CD14-positive monocyte (primary cell): ENCODE measurements around the gene AMPD1. TPM values are rescaled to one million over a fixed set of nuclear protein-coding genes. Genes with fewer than 3 reads are reported as not detected.

Source experiments
- DNase-seq, 3 donors: peaks; one replicate each; pipeline ENCODE4 v3.0.0-alpha.2; 2011 to 2022
- H2AFZ ChIP-seq: 2 replicates; pipeline ENCODE4 v1.6.0; 2012; ENCODE audit warnings: mild to moderate bottlenecking, low read depth, low read length, inconsistent platforms; ENCODE audit not compliant: insufficient read depth, poor library complexity, severe bottlenecking
- H3K27ac ChIP-seq, 2 donors: 1 replicate in 1 of 2; 2 replicates in 1 of 2; pipeline ENCODE4 v1.5.1; 2012 to 2013; ENCODE audit warnings: low read length in 2 of 2, control low read depth in 1 of 2, inconsistent platforms in 1 of 2, low read depth in 1 of 2, mild to moderate bottlenecking in 1 of 2
- H3K27me3 ChIP-seq, 2 donors: one replicate each; pipeline versions ENCODE4 v1.6.0 to v1.6.1; 2011 to 2013; ENCODE audit warnings: low read length in 2 of 2; ENCODE audit not compliant: control insufficient read depth in 2 of 2, insufficient read depth in 2 of 2
- H3K36me3 ChIP-seq, 2 donors: replicated peaks in 1 of 2; 1 replicate in 1 of 2; 2 replicates in 1 of 2; pipeline versions ENCODE4 v1.5.1 to v1.6.1; 2012 to 2013; ENCODE audit warnings: low read length in 2 of 2, control low read depth in 1 of 2, inconsistent platforms in 1 of 2, mild to moderate bottlenecking in 1 of 2; ENCODE audit not compliant: insufficient read depth in 2 of 2, control insufficient read depth in 1 of 2
- H3K4me1 ChIP-seq, 2 donors: 1 replicate in 1 of 2; 2 replicates in 1 of 2; pipeline versions ENCODE4 v1.5.1 to v1.6.1; 2012 to 2013; ENCODE audit warnings: low read length in 2 of 2, control low read depth in 1 of 2, inconsistent platforms in 1 of 2, mild to moderate bottlenecking in 1 of 2, moderate library complexity in 1 of 2; ENCODE audit not compliant: insufficient read depth in 2 of 2, control insufficient read depth in 1 of 2
- H3K4me2 ChIP-seq: replicated peaks from 2 replicates; pipeline ENCODE3; 2012; ENCODE audit warnings: low read length, moderate library complexity, mild to moderate bottlenecking; ENCODE audit not compliant: poor library complexity, severe bottlenecking; ENCODE audit errors: extremely low read depth
- H3K4me3 ChIP-seq, 3 experiments: fragments of 200-600 bp in 1 of 3; sonication (generic) in 1 of 3; replicated peaks in 1 of 3; 1 replicate in 2 of 3; 2 replicates in 1 of 3; pipeline ENCODE4 v1.5.1; 2011 to 2013; ENCODE audit warnings: low read length in 3 of 3, mild to moderate bottlenecking in 3 of 3, control low read depth in 2 of 3, low read depth in 2 of 3, inconsistent platforms in 1 of 3, moderate library complexity in 1 of 3
- H3K79me2 ChIP-seq: 2 replicates; pipeline ENCODE4 v1.6.0; 2012; ENCODE audit warnings: mild to moderate bottlenecking, control low read depth, inconsistent platforms, low read length, moderate library complexity; ENCODE audit not compliant: insufficient read depth
- H3K9ac ChIP-seq: 2 replicates; pipeline ENCODE4 v1.6.0; 2017; ENCODE audit warnings: low read length, mild to moderate bottlenecking; ENCODE audit not compliant: insufficient read depth, poor library complexity, severe bottlenecking
- H3K9me3 ChIP-seq, 2 donors: replicated peaks in 1 of 2; 1 replicate in 1 of 2; 2 replicates in 1 of 2; pipeline versions ENCODE4 v1.5.1 to v1.6.1; 2012 to 2013; ENCODE audit warnings: low read length in 2 of 2, control low read depth in 1 of 2; ENCODE audit not compliant: control insufficient read depth in 1 of 2, insufficient read depth in 1 of 2
- H4K20me1 ChIP-seq: 2 replicates; pipeline ENCODE4 v1.6.0; 2012; ENCODE audit warnings: mild to moderate bottlenecking, low read length, control low read depth, moderate library complexity; ENCODE audit not compliant: insufficient read depth
- H3K27ac Mint-ChIP-seq, 7 donors: one replicate each; pipeline ENCODE4 v1.8.0; 2020; ENCODE audit warnings: mild to moderate bottlenecking in 7 of 7, mixed read lengths in 7 of 7, moderate library complexity in 6 of 7, inconsistent platforms in 2 of 7
- H3K27me3 Mint-ChIP-seq, 3 donors: one replicate each; pipeline ENCODE4 v1.8.0; 2021 to 2022; ENCODE audit warnings: low read depth in 3 of 3, mild to moderate bottlenecking in 3 of 3, mixed read lengths in 3 of 3, moderate library complexity in 3 of 3, inconsistent platforms in 1 of 3
- H3K36me3 Mint-ChIP-seq, 2 donors: one replicate each; pipeline ENCODE4 v1.8.0; 2020; ENCODE audit warnings: mixed read lengths in 2 of 2, inconsistent platforms in 1 of 2, mild to moderate bottlenecking in 1 of 2
- H3K4me1 Mint-ChIP-seq: one replicate; pipeline ENCODE4 v1.8.0; 2020; ENCODE audit warnings: mild to moderate bottlenecking, mixed read lengths
- H3K4me3 Mint-ChIP-seq, 2 donors: one replicate each; pipeline ENCODE4 v1.8.0; 2020; ENCODE audit warnings: mild to moderate bottlenecking in 2 of 2, mixed read lengths in 2 of 2, moderate library complexity in 1 of 2
- H3K9me3 Mint-ChIP-seq, 7 donors: one replicate each; pipeline ENCODE4 v1.8.0; 2020 to 2022; ENCODE audit warnings: mixed read lengths in 7 of 7, mild to moderate bottlenecking in 6 of 7, moderate library complexity in 6 of 7, inconsistent platforms in 2 of 7
- WGBS: methylation state at CpG from one replicate; pipeline ENCODE4 v1.1.5; 2013; ENCODE audit warnings: missing lambda C conversion rate; ENCODE audit not compliant: insufficient coverage; 5-methylcytosine and 5-hydroxymethylcytosine counted together
- intact Hi-C, 2 donors: fragments of 100-400 bp; cut with micrococcal nuclease; formaldehyde crosslinking; loops; one replicate each; pipeline versions ENCODE4 v1.15.0 to v1.15.1; 2023
- polyA plus RNA-seq, 3 donors: library from polyadenylated mRNA; depleted of rRNA in 1 of 3; unstranded in 2 of 3; stranded (reverse) in 1 of 3; fragments of 300-500 nt in 2 of 3; fragments of >200 nt in 1 of 3; fragmentation: Illumina TruSeq in 2 of 3; gene quantifications; 1 replicate in 2 of 3; 2 replicates in 1 of 3; pipeline ENCODE4 v1.2.3, GENCODE V29; 2012 to 2021
- TF ChIP-seq, protein P1 (sequence below): fragments of 200-600 bp; IDR thresholded peaks from one replicate; pipeline ENCODE4 v1.8.0; 2022; ENCODE audit warnings: antibody characterized with exemption, mild to moderate bottlenecking

The AMPD1 gene
- polyA plus RNA-seq, 3 donors = not detected

GRCh38 chr1:114703242-114703641 is 7.9 kb upstream of the AMPD1 start:
- Mint-ChIP-seq H3K4me1 (peaks cover 2% of the 10 kb centered on the region), H3K27ac (no peak overlapping the region)
- no CpG with 5 or more reads among the region's 1 CpG for WGBS

DNA sequence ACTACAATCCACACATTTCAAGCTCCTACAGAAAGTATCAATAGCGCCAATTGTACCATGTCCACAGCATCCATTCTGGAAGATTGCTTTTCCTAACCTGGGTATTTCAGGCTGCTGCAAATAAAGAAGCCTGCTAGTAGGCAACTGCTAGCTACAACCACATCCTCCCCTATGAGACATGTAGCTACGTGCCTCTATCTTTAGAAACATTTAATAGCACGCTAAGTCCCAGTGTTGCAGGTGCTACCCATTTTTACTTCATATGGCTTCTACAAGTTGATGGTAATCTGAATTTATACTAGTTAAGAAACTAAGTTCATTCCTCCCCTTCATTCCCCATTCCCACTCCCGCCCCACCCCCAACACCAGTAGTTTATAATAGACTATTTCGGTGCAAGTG is 7.4 kb upstream of the AMPD1 start:
- TF ChIP-seq, protein P1, sequence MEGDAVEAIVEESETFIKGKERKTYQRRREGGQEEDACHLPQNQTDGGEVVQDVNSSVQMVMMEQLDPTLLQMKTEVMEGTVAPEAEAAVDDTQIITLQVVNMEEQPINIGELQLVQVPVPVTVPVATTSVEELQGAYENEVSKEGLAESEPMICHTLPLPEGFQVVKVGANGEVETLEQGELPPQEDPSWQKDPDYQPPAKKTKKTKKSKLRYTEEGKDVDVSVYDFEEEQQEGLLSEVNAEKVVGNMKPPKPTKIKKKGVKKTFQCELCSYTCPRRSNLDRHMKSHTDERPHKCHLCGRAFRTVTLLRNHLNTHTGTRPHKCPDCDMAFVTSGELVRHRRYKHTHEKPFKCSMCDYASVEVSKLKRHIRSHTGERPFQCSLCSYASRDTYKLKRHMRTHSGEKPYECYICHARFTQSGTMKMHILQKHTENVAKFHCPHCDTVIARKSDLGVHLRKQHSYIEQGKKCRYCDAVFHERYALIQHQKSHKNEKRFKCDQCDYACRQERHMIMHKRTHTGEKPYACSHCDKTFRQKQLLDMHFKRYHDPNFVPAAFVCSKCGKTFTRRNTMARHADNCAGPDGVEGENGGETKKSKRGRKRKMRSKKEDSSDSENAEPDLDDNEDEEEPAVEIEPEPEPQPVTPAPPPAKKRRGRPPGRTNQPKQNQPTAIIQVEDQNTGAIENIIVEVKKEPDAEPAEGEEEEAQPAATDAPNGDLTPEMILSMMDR = no peak
- Mint-ChIP-seq H3K4me1 (peaks cover 2% of the 10 kb centered on the region), H3K27me3 (peaks cover 0 to 6% (median 2%) of the 10 kb centered on the region in 3 donors), H3K9me3 (peaks cover 0 to 1% (median 0%) of the 10 kb centered on the region in 7 donors), H3K36me3 (peaks cover 27 to 28% of the 10 kb centered on the region in 2 donors), H3K4me3 (no peak overlapping the region), H3K27ac (no peak overlapping the region)
- Histone ChIP-seq H4K20me1 (no peaks in the 10 kb centered on the region), H3K9me3 (no peaks in the 10 kb centered on the region), H3K4me3 (no peak overlapping the region), H3K27ac (no peak overlapping the region), H3K79me2 (no peaks in the 10 kb centered on the region), H2AFZ (no peak overlapping the region), H3K27me3 (no peaks in the 10 kb centered on the region), H3K4me2 (no peak overlapping the region), H3K36me3 (peaks cover 23 to 28% of the 10 kb centered on the region in 2 donors), H3K9ac (no peak overlapping the region), H3K4me1 (no peaks in the 10 kb centered on the region)
- 100% methylated on average over 1 of the region's 5 CpGs for WGBS
- intact Hi-C loops = no loop called here
- DNase-seq = no peak

More at GRCh38 chr1:114703242-114703641, 7.9 kb upstream of the AMPD1 start:
- H3K4me1 ChIP-seq = no peaks in the 10 kb centered on the region
- H4K20me1 ChIP-seq = no peaks in the 10 kb centered on the region
- H3K27me3 Mint-ChIP-seq = peaks cover 0 to 6% (median 1%) of the 10 kb centered on the region in 3 donors
- H2AFZ ChIP-seq = no peak overlapping the region
- DNase-seq = no peak
- H3K4me3 ChIP-seq = no peak overlapping the region
- intact Hi-C loops = no loop called here
- H3K27me3 ChIP-seq = no peaks in the 10 kb centered on the region
- no peak overlapping the region for H3K4me3 Mint-ChIP-seq
- H3K79me2 ChIP-seq = no peaks in the 10 kb centered on the region
- no peak overlapping the region for H3K27ac ChIP-seq
- no peak overlapping the region for H3K9ac ChIP-seq
- H3K36me3 ChIP-seq = peaks cover 29 to 33% of the 10 kb centered on the region in 2 donors
- no peaks in the 10 kb centered on the region for H3K9me3 ChIP-seq
- TF ChIP-seq, protein P1 = no peak
- H3K36me3 Mint-ChIP-seq = peaks cover 32 to 33% of the 10 kb centered on the region in 2 donors
- H3K4me2 ChIP-seq = no peak overlapping the region
- H3K9me3 Mint-ChIP-seq = peaks cover 0 to 1% (median 0%) of the 10 kb centered on the region in 7 donors
